Measurements from ENCODE around the gene LRFN2. TPM values are rescaled to one million over a fixed set of nuclear protein-coding genes. Genes with fewer than 3 reads are reported as not detected.

Gene LRFN2
- total RNA-seq, 2 experiments from 2014 or later = not detected

DNA sequence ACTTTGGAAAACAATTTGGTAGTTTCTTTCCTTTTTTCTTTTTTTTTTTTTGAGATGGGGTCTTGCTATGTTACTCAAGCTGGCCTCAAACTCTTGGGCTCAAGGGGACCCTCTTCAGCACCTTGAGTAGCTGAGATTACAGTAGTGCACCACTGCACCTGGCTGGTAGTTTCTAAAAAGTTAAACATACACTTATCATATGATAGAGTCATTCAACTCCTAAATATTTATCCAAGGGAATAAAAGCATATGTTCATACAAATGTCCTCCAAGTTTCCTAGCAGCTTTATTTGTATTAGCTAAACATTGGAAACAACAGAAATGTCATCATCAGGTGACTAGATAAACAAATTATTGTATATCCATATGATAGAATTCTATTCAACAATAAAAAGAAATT is 213.9 kb downstream of the LRFN2 start:
- no peak for TF ChIP-seq CTCF (IDR thresholded peaks at IDR 0.05)
- H3K4me1 ChIP-seq (ENCODE audit: insufficient read depth, low read length) = no peaks in the 10 kb centered on the region
- H3K27me3 ChIP-seq (ENCODE audit: control insufficient read depth in 1 of 2, insufficient read depth in 2 of 2, low read length in 2 of 2) = no peaks in the 10 kb centered on the region
- ChIA-PET CTCF (no interaction called here), POLR2A (no interaction called here)
- H3K27me3 Mint-ChIP-seq = no peaks in the 10 kb centered on the region
- no peaks in the 10 kb centered on the region for H3K9me3 Mint-ChIP-seq
- peaks cover 17% of the 10 kb centered on the region for H3K4me1 Mint-ChIP-seq (ENCODE audit: low read depth)
- H3K4me3 ChIP-seq (ENCODE audit: low read length) = no peak overlapping the region
- no peak overlapping the region for H3K27ac Mint-ChIP-seq
- H3K36me3 ChIP-seq (ENCODE audit: insufficient read depth, low read length) = no peaks in the 10 kb centered on the region
- ATAC-seq (ENCODE audit: poor library complexity) = no peak
- intact Hi-C loops (cut with DNase I, micrococcal nuclease) = no loop called here
- H3K36me3 Mint-ChIP-seq (ENCODE audit: low read depth) = no peaks in the 10 kb centered on the region
- H3K4me3 Mint-ChIP-seq = no peak overlapping the region
- no peak overlapping the region for H3K27ac ChIP-seq (ENCODE audit: low read depth in 1 of 2, low read length in 2 of 2)
- peaks cover 0 to under 1% of the 10 kb centered on the region in 2 experiments for H3K9me3 ChIP-seq (ENCODE audit: control insufficient read depth in 1 of 2, insufficient read depth in 1 of 2, low read length in 2 of 2)
- no peak for DNase-seq

DNA sequence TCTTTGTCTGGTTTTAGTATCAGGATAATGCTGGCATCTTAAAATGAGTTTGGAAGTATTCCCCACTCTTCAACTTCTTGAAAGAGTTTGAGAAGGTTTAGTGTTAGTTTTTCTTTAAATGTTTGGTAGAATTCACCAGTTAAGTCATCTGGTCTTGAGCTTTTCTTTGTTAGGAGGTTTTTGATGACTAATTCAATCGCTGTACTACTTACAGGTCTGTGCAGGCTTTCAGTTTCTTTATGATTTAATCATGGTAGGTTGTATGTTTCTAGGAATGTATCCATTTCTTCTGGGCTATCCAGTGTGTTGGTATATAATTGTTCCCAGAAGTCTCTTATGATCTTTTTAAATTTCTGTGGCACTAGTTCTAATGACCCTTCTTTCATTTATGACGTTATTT is 215.5 kb downstream of the LRFN2 start:
- Histone ChIP-seq H3K4me3 (ENCODE audit: low read length) (no peak overlapping the region), H3K4me1 (ENCODE audit: insufficient read depth, low read length) (no peaks in the 10 kb centered on the region), H3K27me3 (ENCODE audit: control insufficient read depth in 1 of 2, insufficient read depth in 2 of 2, low read length in 2 of 2) (no peaks in the 10 kb centered on the region), H3K27ac (ENCODE audit: low read depth in 1 of 2, low read length in 2 of 2) (no peak overlapping the region), H3K36me3 (ENCODE audit: insufficient read depth, low read length) (no peaks in the 10 kb centered on the region), H3K9me3 (ENCODE audit: control insufficient read depth in 1 of 2, insufficient read depth in 1 of 2, low read length in 2 of 2) (peaks cover 0 to 4% of the 10 kb centered on the region in 2 experiments)
- intact Hi-C loops (cut with DNase I, micrococcal nuclease) = no loop called here
- Mint-ChIP-seq H3K27me3 (no peaks in the 10 kb centered on the region), H3K4me3 (no peak overlapping the region), H3K4me1 (ENCODE audit: low read depth) (peaks cover 17% of the 10 kb centered on the region), H3K27ac (no peak overlapping the region), H3K36me3 (ENCODE audit: low read depth) (no peaks in the 10 kb centered on the region), H3K9me3 (no peaks in the 10 kb centered on the region)
- POLR2A ChIA-PET = no interaction called here
- CTCF ChIA-PET = no interaction called here
- no peak for ATAC-seq (ENCODE audit: poor library complexity)
- TF ChIP-seq CTCF (IDR thresholded peaks at IDR 0.05) = no peak
- DNase-seq = no peak

DNA sequence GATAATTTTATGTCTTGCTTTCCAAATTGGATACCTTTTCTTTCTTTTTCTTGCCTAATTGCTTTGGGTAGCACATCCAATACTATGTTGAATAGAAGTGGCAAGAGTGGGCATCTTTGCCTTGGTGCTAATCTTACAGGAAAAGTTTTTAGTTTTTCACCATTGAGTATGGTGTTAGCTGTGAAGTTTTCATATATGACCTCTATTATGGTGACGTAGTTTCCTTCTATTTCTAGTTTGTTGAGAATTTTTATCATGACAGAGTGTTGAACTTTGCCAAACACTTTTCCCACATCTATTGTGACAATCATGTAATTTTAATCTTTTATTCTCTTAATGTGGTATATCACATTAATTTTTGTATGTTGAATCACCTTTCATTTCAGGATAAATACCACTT is 216.1 kb downstream of the LRFN2 start:
- Mint-ChIP-seq H3K27me3 (no peaks in the 10 kb centered on the region), H3K4me3 (no peak overlapping the region), H3K9me3 (peaks cover 3% of the 10 kb centered on the region), H3K4me1 (ENCODE audit: low read depth) (peaks cover 17% of the 10 kb centered on the region), H3K27ac (no peak overlapping the region), H3K36me3 (ENCODE audit: low read depth) (no peaks in the 10 kb centered on the region)
- Histone ChIP-seq H3K9me3 (ENCODE audit: control insufficient read depth in 1 of 2, insufficient read depth in 1 of 2, low read length in 2 of 2) (peaks cover 0 to 7% of the 10 kb centered on the region in 2 experiments), H3K4me1 (ENCODE audit: insufficient read depth, low read length) (no peaks in the 10 kb centered on the region), H3K4me3 (ENCODE audit: low read length) (no peak overlapping the region), H3K36me3 (ENCODE audit: insufficient read depth, low read length) (no peaks in the 10 kb centered on the region), H3K27me3 (ENCODE audit: control insufficient read depth in 1 of 2, insufficient read depth in 2 of 2, low read length in 2 of 2) (no peaks in the 10 kb centered on the region), H3K27ac (ENCODE audit: low read depth in 1 of 2, low read length in 2 of 2) (no peak overlapping the region)
- intact Hi-C loops (cut with DNase I, micrococcal nuclease) = no loop called here
- ChIA-PET CTCF (no interaction called here), POLR2A (no interaction called here)
- TF ChIP-seq CTCF (IDR thresholded peaks at IDR 0.05) = no peak
- DNase-seq (no peak), ATAC-seq (ENCODE audit: poor library complexity) (no peak)
